Activated CD8-positive, alpha-beta T cell treated with anti-CD3 and anti-CD28 coated beads for 36 hours (primary cell): ENCODE results near the gene CAMK2N1. TPM values are rescaled to one million over a fixed set of nuclear protein-coding genes. Genes with fewer than 3 reads are reported as not detected.

Source experiments
- ATAC-seq: fragments of 200-7000 bp; cut with Tn5 transposase; one replicate; pipeline ENCODE4 v1.10.0; 2021; ENCODE audit warnings: mild to moderate bottlenecking, moderate library complexity
- CTCF ChIA-PET: fragments of 350-600 bp; sonication (Branson Sonifier 250); formaldehyde crosslinking; loops from one replicate; lab custom pipeline; 2021; ENCODE audit warnings: antibody characterized with exemption; lab: Charles Lee
- POLR2A ChIA-PET: fragments of 350-600 bp; sonication (Branson Sonifier 250); formaldehyde crosslinking; loops from one replicate; lab custom pipeline; 2021; ENCODE audit warnings: antibody characterized with exemption; lab: Charles Lee
- DNase-seq: peaks from one replicate; pipeline ENCODE4 v3.0.0-alpha.2; 2020
- H3K27ac Mint-ChIP-seq: one replicate; pipeline ENCODE4 v1.8.0; 2021; ENCODE audit warnings: mild to moderate bottlenecking, mixed read lengths
- H3K27me3 Mint-ChIP-seq: one replicate; pipeline ENCODE4 v1.8.0; 2021; ENCODE audit warnings: mixed read lengths
- H3K36me3 Mint-ChIP-seq: one replicate; pipeline ENCODE4 v1.8.0; 2021; ENCODE audit warnings: low read depth, mixed read lengths
- H3K4me1 Mint-ChIP-seq: one replicate; pipeline ENCODE4 v1.8.0; 2021; ENCODE audit warnings: low read depth, mixed read lengths
- H3K4me3 Mint-ChIP-seq: one replicate; pipeline ENCODE4 v1.8.0; 2021; ENCODE audit warnings: mild to moderate bottlenecking, moderate library complexity, mixed read lengths
- H3K9me3 Mint-ChIP-seq: one replicate; pipeline ENCODE4 v1.8.0; 2021; ENCODE audit warnings: mixed read lengths
- intact Hi-C: fragments of 100-400 bp; cut with micrococcal nuclease; formaldehyde crosslinking; loops from one replicate; pipeline ENCODE4 v1.10.0; 2022
- total RNA-seq, 2 experiments: library from RNA; stranded (reverse); gene quantifications; one replicate each; pipeline ENCODE4 v1.2.3, GENCODE V29; 2021
- TF ChIP-seq, protein P1 (sequence below): fragments of 200-600 bp; IDR thresholded peaks from one replicate; pipeline ENCODE4 v1.8.0; 2022; ENCODE audit warnings: antibody characterized with exemption, mild to moderate bottlenecking

Gene CAMK2N1
- under 1 TPM; 0.67 to 0.86 TPM for total RNA-seq

DNA sequence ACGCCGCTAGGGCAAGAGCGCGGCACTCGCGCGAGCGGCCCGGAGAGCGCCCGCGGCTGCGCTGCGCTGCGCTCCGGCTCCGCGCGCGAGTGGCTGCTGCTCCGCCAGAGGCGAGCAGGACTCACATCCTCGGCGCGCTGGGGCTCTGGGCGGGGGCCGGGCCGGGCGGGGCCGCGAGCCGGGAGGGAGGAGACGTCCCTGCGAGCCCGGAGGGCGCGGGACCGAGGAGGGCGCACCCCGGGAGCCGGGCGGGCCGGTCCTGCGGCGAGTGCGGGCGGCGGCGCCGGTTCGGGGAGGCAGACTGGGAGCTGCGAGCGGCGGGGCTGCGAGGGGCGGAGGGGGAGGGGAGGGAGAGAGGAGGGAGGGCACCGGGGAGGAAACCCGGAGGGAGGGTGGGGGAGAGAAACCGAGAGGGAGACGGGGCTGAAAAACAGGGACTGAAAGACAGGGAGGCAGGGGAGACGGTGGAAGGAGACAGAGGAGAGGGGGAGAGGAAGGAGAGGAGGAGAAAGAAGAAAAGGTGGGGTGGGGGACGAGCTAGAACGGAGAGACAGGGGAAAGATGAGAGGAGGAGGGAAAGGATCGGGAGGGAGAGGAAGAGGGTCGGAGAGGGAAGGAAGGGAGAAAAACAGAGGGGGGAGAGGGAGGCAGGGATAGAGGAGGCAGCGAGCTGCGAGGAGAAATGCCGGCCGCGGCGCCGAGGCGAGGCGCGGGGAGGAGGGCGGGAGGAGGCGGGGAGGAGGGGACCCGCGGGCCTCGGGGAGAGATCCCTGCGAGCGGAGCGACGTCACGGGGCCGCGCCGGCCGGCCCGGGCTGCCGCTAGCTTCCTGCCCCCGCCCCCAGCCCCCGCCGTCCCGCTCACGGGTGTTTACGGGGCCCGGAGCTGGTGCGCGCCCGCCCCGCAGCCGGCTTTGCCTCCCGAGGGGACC is at the start of gene CAMK2N1:
Gene CAMK2N1, minus strand, starts transcription at position 684 of the 930 bp plus-strand sequence. CDS start 831 bp downstream, outside the sequence.
- intact Hi-C loops = no loop called here
- peak; percentile 68 for DNase-seq
- no peaks in the 10 kb centered on the region for H3K36me3 Mint-ChIP-seq
- POLR2A ChIA-PET = interaction anchor here (0.8 kb wide), 1 partner anchor 20 kb away, joined by 3 read pairs; no protein-coding TSS in a partner anchor
- H3K27ac Mint-ChIP-seq = no peak within 1 kb of the TSS
- H3K9me3 Mint-ChIP-seq = no peaks in the 10 kb centered on the region
- peaks cover 12% of the 10 kb centered on the region for H3K4me1 Mint-ChIP-seq
- ATAC-seq = peak; percentile 72
- CTCF ChIA-PET = interaction anchor here (1.6 to 3.0 kb wide), 2 partner anchors 9 to 10 kb away, joined by 3 to 19 read pairs; no protein-coding TSS in a partner anchor
- TF ChIP-seq, protein P1, sequence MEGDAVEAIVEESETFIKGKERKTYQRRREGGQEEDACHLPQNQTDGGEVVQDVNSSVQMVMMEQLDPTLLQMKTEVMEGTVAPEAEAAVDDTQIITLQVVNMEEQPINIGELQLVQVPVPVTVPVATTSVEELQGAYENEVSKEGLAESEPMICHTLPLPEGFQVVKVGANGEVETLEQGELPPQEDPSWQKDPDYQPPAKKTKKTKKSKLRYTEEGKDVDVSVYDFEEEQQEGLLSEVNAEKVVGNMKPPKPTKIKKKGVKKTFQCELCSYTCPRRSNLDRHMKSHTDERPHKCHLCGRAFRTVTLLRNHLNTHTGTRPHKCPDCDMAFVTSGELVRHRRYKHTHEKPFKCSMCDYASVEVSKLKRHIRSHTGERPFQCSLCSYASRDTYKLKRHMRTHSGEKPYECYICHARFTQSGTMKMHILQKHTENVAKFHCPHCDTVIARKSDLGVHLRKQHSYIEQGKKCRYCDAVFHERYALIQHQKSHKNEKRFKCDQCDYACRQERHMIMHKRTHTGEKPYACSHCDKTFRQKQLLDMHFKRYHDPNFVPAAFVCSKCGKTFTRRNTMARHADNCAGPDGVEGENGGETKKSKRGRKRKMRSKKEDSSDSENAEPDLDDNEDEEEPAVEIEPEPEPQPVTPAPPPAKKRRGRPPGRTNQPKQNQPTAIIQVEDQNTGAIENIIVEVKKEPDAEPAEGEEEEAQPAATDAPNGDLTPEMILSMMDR = no peak
- H3K27me3 Mint-ChIP-seq = peaks cover 58% of the 10 kb centered on the region
- H3K4me3 Mint-ChIP-seq = peak within 1 kb of the TSS; percentile 75

DNA sequence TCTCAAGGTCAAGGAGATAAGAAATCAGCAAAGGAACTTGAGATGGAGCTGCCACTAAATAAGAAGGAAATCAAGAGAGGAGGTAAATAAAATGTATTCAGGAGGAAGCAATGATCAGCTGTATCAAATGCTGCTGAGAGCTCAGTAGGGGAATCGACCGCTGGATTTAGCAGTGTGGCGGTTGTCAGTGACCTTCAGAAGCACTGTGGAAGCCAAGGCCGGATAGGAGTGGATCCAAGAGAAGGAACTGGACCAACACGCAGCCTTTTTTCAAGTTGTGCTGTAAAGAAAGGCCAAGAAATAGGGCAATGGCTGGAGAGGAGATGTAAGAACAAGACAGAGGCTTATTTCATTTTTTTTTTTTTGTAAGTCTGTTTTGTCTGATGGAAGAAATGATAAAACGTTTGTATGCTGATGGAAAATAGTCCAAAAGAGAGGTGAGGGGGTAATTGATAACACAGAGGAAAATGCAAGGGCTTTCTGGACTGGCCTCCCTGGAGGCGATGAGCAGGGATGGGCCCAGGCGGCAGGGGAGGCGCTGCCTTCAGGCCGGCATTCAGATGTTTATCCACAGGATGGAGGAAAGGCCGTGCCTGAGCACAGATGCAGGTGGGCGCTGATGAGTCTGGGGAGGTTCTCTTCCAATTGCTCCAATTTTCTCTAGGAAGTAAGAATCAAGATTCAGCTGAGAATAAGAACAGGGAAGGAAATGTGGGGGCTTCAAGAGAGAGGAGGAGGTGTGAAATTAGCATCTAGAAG is 48.8 kb upstream of the CAMK2N1 start:
- intact Hi-C loops = no loop called here
- no peak overlapping the region for H3K4me3 Mint-ChIP-seq
- no peaks in the 10 kb centered on the region for H3K9me3 Mint-ChIP-seq
- TF ChIP-seq, protein P1 = no peak
- ChIA-PET POLR2A (no interaction called here), CTCF (interaction anchor here (1.1 to 1.4 kb wide), 2 partner anchors 98 to 99 kb away, joined by 3 to 4 read pairs; partner anchors contain the start of gene PINK1)
- peaks cover 27% of the 10 kb centered on the region for H3K27me3 Mint-ChIP-seq
- no peak for DNase-seq
- H3K27ac Mint-ChIP-seq = no peak overlapping the region
- ATAC-seq = no peak
- no peaks in the 10 kb centered on the region for H3K4me1 Mint-ChIP-seq
- no peaks in the 10 kb centered on the region for H3K36me3 Mint-ChIP-seq

DNA sequence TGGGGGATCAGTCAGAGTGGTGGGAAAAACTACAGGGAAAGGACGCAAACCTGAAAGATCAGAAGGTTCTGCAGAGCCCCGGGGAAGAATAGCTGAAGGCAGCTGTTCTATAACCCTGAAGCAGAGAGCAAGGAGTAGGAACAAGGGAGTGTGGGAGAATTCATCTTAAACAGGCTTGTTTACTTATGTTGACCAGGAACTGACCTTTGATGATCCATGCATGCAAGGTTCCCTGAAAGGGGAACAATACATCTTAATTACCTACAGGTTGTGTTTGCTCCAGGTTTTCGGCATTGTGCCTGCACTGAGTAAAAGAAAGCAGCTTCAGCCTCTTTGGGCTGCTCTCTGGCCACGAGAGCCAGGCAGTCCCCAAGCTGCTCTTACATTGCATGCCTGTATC is 47.6 kb upstream of the CAMK2N1 start:
- H3K27ac Mint-ChIP-seq = no peak overlapping the region
- TF ChIP-seq, protein P1 = no peak
- no peak for DNase-seq
- ChIA-PET CTCF (interaction anchor here (1.1 kb wide), 1 partner anchor 100 kb away, joined by 3 read pairs; the partner anchor contains the start of gene PINK1), POLR2A (no interaction called here)
- ATAC-seq = no peak
- intact Hi-C loops = no loop called here
- H3K9me3 Mint-ChIP-seq = no peaks in the 10 kb centered on the region
- H3K4me3 Mint-ChIP-seq = no peak overlapping the region
- no peaks in the 10 kb centered on the region for H3K36me3 Mint-ChIP-seq
- H3K4me1 Mint-ChIP-seq = no peaks in the 10 kb centered on the region
- peaks cover 28% of the 10 kb centered on the region for H3K27me3 Mint-ChIP-seq

DNA sequence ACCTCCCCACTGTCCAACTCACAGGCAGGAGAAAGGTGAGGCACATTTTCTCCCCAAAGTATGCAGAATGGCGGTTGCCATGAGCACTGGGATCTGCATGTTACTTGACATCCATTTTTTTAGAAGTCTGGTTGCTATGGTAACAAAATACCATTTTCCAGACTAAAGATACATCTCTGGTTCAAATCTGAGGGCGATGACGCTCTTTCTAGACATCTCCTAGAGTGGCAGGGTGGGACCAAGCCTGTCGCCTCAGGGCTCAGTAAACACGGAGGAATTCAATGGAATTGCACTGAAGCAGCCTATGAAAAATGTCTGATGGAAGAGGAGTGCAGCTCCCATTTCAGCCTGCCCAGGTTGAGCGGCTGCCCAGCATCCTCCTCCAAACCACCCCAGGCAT is 44.9 kb upstream of the CAMK2N1 start:
- DNase-seq (no peak), ATAC-seq (no peak)
- Mint-ChIP-seq H3K4me1 (no peaks in the 10 kb centered on the region), H3K9me3 (no peaks in the 10 kb centered on the region), H3K4me3 (no peak overlapping the region), H3K27ac (no peak overlapping the region), H3K27me3 (peaks cover 34% of the 10 kb centered on the region), H3K36me3 (no peaks in the 10 kb centered on the region)
- TF ChIP-seq, protein P1 = no peak
- ChIA-PET POLR2A (no interaction called here), CTCF (no interaction called here)
- intact Hi-C loops = no loop called here
